ENCODE measurements around the gene MYF5. TPM values are rescaled to one million over a fixed set of nuclear protein-coding genes. Genes with fewer than 3 reads are reported as not detected.

MYF5 gene
- total RNA-seq, 2 experiments from 2014 or later: not detected

- Mint-ChIP-seq H3K4me3 (no peak overlapping the region), H3K9me3 (peaks cover 5% of the 10 kb centered on the region), H3K36me3 (ENCODE audit: low read depth) (no peaks in the 10 kb centered on the region), H3K27me3 (no peaks in the 10 kb centered on the region), H3K4me1 (no peaks in the 10 kb centered on the region), H3K27ac (no peak overlapping the region)
- no peak for DNase-seq
- ChIA-PET CTCF (no interaction called here), POLR2A (no interaction called here)
These were observed 18.5 kb upstream of the MYF5 start for GRCh38 chr12:80698256-80698655.

DNA sequence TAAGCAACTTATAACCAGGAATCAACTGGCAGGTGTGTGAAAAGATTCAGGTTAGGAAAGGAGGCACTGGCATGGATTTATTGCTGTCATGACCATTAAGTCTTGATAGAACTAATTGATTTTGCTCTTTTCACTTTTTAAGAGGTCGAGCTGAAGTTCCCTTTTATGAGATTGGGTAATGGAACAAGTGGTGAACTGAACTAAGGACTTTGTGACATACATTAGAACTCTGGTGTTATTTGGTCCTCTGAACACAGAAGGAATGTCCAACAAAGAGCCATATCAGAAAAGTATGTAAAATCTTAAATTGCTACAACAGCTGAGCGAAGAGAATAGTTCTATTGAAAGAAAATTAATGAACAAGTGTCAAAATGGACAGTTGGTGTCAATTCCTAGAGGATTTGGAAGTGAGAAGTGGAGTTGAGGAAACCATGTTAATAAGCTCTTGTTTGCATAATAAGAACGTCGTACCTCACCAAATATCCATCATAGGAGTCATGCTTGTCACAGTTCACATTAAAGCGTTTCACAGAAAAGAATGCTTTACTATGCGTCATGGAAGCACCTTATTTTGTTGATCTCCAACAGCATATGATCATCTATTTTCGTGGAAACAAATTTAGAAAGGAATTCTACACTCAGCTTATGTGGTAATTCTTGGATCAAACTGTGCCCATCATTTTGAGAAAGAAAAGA, 17.7 kb upstream of the MYF5 start:
- Mint-ChIP-seq H3K4me3 (no peak overlapping the region), H3K27me3 (no peaks in the 10 kb centered on the region), H3K9me3 (peaks cover 8% of the 10 kb centered on the region), H3K4me1 (no peaks in the 10 kb centered on the region), H3K27ac (no peak overlapping the region), H3K36me3 (ENCODE audit: low read depth) (no peaks in the 10 kb centered on the region)
- DNase-seq: no peak
- ChIA-PET CTCF (no interaction called here), POLR2A (no interaction called here)

DNA sequence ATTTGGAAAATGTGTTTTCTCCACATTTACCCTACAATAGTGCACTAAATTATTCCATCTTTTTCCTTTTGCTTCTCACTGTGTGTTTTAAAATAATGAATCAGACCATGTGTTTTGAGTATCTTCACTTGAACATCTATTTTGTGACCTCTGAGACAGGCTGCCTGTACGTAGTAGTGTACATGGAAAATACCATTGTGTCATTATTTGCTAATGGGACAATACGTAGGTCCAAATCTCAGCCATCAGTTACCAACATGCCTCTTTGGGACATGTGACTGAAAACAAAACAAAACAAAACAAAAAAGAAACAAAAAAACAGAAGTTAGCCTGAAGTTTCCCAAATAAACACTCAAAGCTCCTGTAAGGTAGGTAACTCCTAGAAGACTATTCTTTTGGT, 16.4 kb upstream of the MYF5 start:
- no peak overlapping the region for H3K4me3 Mint-ChIP-seq
- H3K27me3 Mint-ChIP-seq: no peaks in the 10 kb centered on the region
- no peaks in the 10 kb centered on the region for H3K4me1 Mint-ChIP-seq
- CTCF ChIA-PET: no interaction called here
- peaks cover 8% of the 10 kb centered on the region for H3K9me3 Mint-ChIP-seq
- DNase-seq: no peak
- no peak overlapping the region for H3K27ac Mint-ChIP-seq
- POLR2A ChIA-PET: no interaction called here
- no peaks in the 10 kb centered on the region for H3K36me3 Mint-ChIP-seq (ENCODE audit: low read depth)

DNA sequence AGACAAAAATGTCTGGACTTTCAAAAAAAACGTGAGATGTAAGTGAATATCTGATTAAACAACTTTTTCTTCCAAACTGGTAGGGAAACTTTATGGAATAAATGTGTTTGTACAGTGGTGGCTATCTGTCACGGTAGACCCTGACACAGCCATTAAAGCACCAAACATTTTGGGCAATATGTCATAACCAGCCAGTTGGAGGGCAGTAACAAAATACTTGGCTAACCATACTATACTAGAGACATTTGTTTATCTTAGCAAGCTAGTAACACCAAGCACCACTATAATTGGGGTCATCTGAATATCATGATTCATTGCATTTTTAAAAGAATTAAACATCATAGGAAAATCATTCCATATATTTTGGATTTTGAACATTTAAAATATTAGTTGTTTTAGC, 15.3 kb upstream of the MYF5 start:
- ChIA-PET CTCF (no interaction called here), POLR2A (no interaction called here)
- Mint-ChIP-seq H3K4me1 (no peaks in the 10 kb centered on the region), H3K27me3 (no peaks in the 10 kb centered on the region), H3K4me3 (no peak overlapping the region), H3K27ac (no peak overlapping the region), H3K9me3 (peaks cover 8% of the 10 kb centered on the region), H3K36me3 (ENCODE audit: low read depth) (no peaks in the 10 kb centered on the region)
- no peak for DNase-seq

DNA sequence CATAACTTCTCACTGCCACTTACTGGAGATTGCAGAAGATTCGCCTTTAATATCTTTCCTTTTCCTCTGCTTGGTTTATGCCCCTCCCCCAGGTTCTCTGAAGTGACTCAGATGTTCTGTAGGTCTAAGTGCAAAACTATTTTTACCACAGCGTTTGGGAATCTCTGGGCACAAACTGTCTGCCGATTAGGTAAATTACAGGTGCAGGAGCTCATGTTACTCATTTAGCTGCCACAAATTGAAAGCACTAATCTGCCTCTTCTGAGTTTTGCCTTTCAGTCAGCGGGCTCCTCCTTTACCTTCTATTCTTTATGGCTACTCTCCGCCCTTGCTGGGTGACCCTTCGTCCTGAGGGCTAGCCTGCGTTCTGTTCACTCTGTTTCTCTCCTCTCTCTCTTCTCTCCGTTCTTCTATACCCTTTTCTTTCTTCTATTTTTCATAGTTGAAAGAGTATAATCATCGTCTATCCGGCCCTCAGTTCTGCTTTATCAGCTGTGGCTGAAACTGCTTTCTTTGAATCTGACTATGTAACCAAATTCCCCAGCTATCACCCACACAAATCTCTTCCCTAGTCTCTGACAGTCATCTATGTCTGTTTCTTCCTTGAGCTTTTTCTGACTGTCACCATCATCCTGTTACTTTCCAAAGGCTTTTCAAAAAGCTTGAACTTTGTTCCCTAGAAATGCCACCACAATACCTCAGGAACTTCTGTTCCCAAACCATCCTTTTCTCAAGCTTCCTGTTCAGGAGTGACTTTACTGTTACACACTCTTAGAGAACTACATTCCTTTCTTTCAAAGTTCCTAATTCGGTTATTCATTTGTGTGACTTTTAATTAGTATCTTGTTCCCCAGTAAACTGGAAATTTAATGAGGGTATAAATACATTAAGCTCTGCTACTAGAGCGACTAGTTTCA, 13.6 kb upstream of the MYF5 start:
- ChIA-PET POLR2A (no interaction called here), CTCF (no interaction called here)
- Mint-ChIP-seq H3K4me1 (no peaks in the 10 kb centered on the region), H3K9me3 (peaks cover 8% of the 10 kb centered on the region), H3K27ac (no peak overlapping the region), H3K36me3 (ENCODE audit: low read depth) (no peaks in the 10 kb centered on the region), H3K4me3 (no peak overlapping the region), H3K27me3 (peaks cover 10% of the 10 kb centered on the region)
- DNase-seq: no peak

DNA sequence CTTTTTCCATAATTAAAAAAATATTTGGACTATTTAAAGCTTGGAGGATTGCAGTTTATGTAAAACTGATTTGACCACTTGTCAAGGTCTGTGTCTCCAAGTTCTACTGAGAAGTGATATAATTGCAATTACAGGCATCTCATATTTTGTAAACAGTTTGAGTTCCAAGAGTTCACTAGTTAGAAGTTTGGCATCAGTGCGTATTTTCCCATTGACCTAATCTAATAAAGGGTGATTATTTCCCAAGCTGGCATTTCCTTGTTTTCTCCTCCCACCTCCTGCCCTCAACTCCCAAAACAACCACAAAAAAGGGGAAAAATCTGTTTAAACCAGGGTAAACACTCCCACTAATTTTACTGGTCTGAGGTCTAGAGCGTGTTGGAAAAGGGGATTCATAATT, 12.3 kb upstream of the MYF5 start:
- peaks cover 21% of the 10 kb centered on the region for H3K27me3 Mint-ChIP-seq
- H3K27ac Mint-ChIP-seq: no peak overlapping the region
- ChIA-PET POLR2A (no interaction called here), CTCF (no interaction called here)
- peaks cover 2% of the 10 kb centered on the region for H3K4me1 Mint-ChIP-seq
- H3K4me3 Mint-ChIP-seq: no peak overlapping the region
- no peak for DNase-seq
- H3K36me3 Mint-ChIP-seq (ENCODE audit: low read depth): no peaks in the 10 kb centered on the region
- peaks cover 5% of the 10 kb centered on the region for H3K9me3 Mint-ChIP-seq

DNA sequence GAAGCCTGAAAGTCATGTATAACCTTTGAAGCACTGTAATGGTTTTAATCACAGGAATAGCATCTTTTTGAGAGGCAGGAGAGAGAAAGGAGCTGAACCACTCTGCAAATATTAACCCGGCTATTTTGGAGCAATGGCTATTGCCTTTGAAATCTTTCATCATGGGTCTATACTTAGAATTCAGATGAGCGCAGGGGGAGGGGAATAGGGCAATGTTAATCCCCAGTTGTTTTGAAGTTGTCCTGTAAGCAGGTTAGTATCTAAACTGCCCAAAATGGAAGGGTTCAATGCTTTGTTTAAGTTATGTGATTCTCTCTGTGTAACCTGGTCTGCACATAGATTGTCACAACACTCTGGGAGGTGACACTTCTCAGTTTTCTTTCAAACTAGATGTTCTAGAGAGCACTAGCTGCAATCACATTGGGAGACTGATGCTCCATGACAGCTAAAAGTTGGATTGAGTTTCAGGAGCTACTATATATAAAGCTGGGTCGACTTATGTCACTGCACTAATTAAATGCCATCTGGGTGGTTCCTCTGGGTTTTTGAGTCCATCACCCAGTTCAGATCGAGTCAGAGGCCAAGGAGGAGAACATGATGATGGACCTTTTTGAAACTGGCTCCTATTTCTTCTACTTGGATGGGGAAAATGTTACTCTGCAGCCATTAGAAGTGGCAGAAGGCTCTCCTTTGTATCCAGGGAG, 9.4 kb upstream of the MYF5 start, which contains the start of gene MYF6:
Gene MYF6 (plus strand): TSS at position 509 of the 704 bp plus-strand sequence. CDS start 86 bp downstream, at position 595.
- no peak for DNase-seq
- Mint-ChIP-seq H3K4me1 (peaks cover 2% of the 10 kb centered on the region), H3K27ac (no peak within 1 kb of the TSS), H3K36me3 (ENCODE audit: low read depth) (no peaks in the 10 kb centered on the region), H3K4me3 (no peak within 1 kb of the TSS), H3K27me3 (peaks cover 21% of the 10 kb centered on the region), H3K9me3 (peaks cover 5% of the 10 kb centered on the region)
- CTCF ChIA-PET: no interaction called here
- POLR2A ChIA-PET: no interaction called here

DNA sequence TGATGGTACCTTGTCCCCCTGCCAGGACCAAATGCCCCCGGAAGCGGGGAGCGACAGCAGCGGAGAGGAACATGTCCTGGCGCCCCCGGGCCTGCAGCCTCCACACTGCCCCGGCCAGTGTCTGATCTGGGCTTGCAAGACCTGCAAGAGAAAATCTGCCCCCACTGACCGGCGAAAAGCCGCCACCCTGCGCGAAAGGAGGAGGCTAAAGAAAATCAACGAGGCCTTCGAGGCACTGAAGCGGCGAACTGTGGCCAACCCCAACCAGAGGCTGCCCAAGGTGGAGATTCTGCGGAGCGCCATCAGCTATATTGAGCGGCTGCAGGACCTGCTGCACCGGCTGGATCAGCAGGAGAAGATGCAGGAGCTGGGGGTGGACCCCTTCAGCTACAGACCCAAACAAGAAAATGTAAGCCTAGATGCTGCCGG, 8.9 kb upstream of the MYF5 start:
- H3K27me3 Mint-ChIP-seq: peaks cover 21% of the 10 kb centered on the region
- DNase-seq: no peak
- H3K9me3 Mint-ChIP-seq: peaks cover 5% of the 10 kb centered on the region
- CTCF ChIA-PET: no interaction called here
- no peak overlapping the region for H3K27ac Mint-ChIP-seq
- POLR2A ChIA-PET: no interaction called here
- no peaks in the 10 kb centered on the region for H3K36me3 Mint-ChIP-seq (ENCODE audit: low read depth)
- no peak overlapping the region for H3K4me3 Mint-ChIP-seq
- H3K4me1 Mint-ChIP-seq: peaks cover 2% of the 10 kb centered on the region

DNA sequence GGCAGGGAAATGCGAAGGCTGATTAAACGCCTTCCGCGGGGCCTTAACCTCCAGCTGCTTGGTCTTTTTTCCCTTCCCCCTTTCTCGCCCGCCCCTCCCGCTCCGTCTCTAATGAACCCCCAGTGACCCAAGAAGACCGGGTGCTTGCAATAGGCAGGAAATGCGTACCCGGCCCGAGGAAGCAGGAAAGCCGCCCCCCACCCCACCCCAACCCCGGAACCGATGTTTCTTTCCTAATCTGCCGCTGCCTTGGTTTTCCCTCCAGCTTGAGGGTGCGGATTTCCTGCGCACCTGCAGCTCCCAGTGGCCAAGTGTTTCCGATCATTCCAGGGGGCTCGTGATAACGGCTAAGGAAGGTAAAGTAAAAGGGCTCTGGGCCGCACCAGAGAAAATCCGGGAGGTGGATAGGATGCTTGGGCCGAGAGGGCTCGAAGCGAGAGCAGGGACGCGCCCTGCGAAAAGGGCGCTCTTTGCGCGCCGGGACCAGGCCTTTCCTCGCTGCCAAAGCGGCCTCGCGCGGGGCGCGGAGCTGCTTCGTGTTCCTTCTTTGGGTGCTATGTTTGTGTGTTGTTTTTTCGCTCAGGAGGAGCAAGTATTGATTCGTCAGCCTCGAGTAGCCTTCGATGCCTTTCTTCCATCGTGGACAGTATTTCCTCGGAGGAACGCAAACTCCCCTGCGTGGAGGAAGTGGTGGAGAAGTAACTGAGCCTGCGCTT, 8.3 kb upstream of the MYF5 start:
- H3K27ac Mint-ChIP-seq: no peak overlapping the region
- H3K36me3 Mint-ChIP-seq (ENCODE audit: low read depth): no peaks in the 10 kb centered on the region
- H3K4me3 Mint-ChIP-seq: no peak overlapping the region
- POLR2A ChIA-PET: no interaction called here
- CTCF ChIA-PET: no interaction called here
- peaks cover under 1% of the 10 kb centered on the region for H3K9me3 Mint-ChIP-seq
- no peak for DNase-seq
- H3K4me1 Mint-ChIP-seq: peaks cover 2% of the 10 kb centered on the region
- H3K27me3 Mint-ChIP-seq: peaks cover 21% of the 10 kb centered on the region

DNA sequence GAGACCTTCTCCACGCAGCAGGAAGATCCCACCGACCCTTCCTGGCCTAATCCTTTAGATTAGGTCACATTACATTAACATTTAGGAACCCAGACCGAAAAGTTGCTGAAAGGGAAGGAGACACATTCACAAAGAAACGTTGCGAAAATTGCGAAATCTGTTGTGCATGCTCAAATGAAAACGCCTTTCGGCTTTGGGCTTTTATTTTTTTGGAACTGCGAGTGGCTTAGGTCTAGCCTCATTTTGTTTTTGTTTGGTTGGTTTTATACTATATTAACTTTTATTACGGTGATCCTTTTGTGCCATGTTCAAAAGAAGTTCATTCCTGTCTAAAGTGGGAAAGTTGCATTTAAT, 7.8 kb upstream of the MYF5 start:
- CTCF ChIA-PET: no interaction called here
- Mint-ChIP-seq H3K27me3 (peaks cover 26% of the 10 kb centered on the region), H3K4me3 (no peak overlapping the region), H3K36me3 (ENCODE audit: low read depth) (no peaks in the 10 kb centered on the region), H3K9me3 (no peaks in the 10 kb centered on the region), H3K27ac (no peak overlapping the region), H3K4me1 (peaks cover 2% of the 10 kb centered on the region)
- POLR2A ChIA-PET: no interaction called here
- no peak for DNase-seq

DNA sequence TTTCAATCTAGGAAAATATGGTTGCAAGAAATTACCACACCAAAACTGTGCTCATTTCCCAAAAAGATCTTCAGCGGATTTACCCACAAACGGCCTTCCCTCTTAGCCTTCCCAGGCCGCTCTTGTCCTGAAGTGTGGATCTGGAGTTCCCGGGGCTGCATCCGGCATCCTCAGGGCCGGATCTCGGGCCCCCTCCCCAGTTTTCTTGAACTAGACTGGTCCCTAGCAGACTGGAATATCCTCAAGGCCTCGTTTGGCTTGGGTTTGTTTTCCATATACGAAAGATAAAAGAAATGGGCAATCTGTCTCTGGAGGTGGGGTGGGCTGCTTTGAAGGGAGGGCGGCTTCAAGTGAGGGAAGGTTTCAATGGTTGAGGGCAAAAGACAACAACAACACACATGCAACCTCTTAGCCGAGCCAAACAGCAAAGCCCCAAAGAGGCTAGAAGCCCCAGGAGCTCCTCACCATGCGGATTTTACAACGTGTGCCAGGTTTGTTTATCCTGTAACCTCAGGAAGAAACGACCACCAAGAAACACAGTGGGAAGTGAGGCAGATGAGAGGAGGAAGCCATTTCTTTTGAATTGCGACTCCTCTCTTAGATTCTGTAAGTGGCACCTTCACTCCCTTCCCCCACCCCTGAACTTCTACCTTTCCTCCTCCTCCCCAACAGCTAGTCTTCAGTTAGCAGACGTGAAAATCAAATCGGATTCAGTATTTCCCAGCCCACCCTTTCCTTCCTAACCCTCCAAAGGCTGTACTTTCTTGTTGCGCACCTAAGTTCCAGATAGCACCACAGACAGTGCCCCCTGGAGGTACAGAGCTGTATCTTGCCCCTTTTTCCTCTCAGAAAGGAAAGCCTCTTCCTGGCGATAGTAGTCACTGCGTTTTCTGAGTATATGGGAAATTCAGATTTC, 6.6 kb upstream of the MYF5 start:
- no peaks in the 10 kb centered on the region for H3K36me3 Mint-ChIP-seq (ENCODE audit: low read depth)
- H3K9me3 Mint-ChIP-seq: no peaks in the 10 kb centered on the region
- H3K4me1 Mint-ChIP-seq: peaks cover 2% of the 10 kb centered on the region
- H3K27ac Mint-ChIP-seq: no peak overlapping the region
- no peak for DNase-seq
- no peak overlapping the region for H3K4me3 Mint-ChIP-seq
- H3K27me3 Mint-ChIP-seq: peaks cover 37% of the 10 kb centered on the region
- POLR2A ChIA-PET: no interaction called here
- CTCF ChIA-PET: no interaction called here

DNA sequence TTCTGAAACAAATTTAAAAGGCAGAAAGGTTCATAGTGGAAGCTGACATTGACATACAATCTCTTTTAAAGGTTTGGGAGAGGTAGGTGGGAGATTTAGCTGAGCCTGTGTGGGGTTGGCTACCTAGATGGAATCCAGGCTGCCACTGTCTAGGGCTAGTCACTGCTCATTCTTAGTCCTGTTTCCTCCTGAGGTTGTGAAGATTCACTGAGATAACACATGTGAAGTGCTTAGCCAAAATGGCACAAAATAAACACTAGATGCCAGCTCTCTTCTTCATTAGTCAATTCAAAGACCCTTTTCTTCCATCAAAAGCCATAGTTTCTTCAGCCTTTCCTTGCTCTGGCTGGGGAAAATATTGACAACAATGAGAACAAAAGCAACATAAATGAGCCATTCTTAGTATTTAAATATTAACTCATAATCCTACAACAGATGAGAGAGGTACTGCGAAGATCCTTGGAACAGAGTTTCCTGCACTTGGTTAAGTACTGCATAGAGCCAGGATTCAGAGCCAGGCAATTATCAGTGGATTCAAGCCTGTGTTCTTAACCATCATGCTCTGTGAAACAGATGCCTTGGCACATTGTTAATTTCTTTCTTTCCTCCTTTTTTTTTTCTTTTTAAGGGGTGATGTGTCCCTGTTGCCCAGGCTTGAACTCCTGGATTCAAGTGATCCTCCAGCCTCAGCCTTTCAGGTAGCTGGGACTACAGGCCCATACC, 5.8 kb upstream of the MYF5 start:
- H3K27me3 Mint-ChIP-seq: peaks cover 40% of the 10 kb centered on the region
- ChIA-PET POLR2A (no interaction called here), CTCF (no interaction called here)
- no peaks in the 10 kb centered on the region for H3K36me3 Mint-ChIP-seq (ENCODE audit: low read depth)
- H3K4me1 Mint-ChIP-seq: peaks cover 2% of the 10 kb centered on the region
- DNase-seq: no peak
- H3K4me3 Mint-ChIP-seq: no peak overlapping the region
- H3K9me3 Mint-ChIP-seq: no peaks in the 10 kb centered on the region
- no peak overlapping the region for H3K27ac Mint-ChIP-seq
